Effector CD4-positive, alpha-beta T cell (primary cell): ENCODE measurements around the gene BFSP2.
"Not testable (repeated sequence)": the region's sequence is repeated elsewhere in the genome, so short reads cannot be mapped to it uniquely, and the experiment has no call there.

ENCODE experiments used
- DNase-seq: peaks from one replicate; pipeline ENCODE4 v3.0.0-alpha.2; 2020

Gene BFSP2

DNA sequence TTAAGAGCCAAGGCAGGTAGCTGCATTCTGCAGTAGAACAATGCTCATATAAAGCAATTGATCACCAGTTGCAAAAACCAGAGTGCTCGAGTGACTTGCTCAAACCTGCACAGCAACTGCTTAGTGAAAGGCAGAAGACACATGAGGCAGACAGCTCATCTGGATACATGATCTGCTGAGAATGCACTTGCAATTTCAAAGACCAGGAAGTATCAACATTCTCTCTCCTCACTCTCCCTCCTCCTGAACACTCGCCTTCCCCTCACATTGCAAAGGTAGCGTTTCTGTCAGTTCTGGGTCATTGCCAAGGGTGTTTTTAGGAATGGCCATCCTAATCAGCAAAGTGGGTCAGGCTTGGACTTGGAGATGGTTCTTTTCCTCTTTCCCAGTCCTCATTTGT is 61.0 kb downstream of the BFSP2 start:
- DNase-seq: no peak

DNA sequence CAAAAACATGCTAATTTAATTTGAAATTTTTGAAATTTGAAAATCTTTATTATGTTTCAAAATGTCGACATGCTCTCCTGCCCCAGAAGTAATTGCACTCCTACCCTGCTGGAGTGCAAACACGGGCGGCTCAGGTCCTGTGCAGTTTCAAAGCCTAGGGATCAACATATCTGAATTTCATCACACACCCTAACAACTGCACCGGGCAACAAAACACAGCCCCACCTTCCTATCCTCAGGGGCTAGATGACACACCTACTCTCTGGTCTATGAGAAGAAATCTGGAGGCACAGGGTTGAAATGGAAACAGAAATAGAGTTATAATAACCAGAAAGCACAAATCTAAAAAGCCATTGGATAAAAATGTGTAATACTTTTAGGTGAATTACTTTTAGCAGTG is 61.4 kb downstream of the BFSP2 start:
- no peak for DNase-seq

DNA sequence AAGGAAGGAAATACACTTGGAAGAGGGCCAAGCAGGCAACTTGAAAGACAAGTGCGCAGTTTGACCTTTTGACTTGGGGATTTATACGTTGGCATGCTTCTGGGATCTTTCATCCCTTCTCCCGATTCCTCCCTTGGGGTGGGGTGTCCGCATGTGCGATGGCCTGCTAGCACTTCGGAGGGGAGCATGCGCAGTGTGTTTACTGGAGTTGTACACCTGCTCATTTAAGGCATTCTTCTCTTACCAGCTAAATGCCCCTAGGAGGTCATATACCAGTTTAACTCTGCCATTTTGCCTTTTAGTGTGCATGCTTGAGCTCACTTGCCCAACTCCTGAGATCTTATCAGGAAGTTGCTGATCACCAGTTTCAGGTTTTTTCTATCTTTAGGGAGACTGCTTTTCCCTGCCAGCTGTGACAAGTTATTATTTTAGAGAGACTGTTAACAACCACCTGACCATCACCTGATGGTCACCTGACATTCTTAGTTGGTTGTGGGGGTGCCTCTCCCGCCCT is 63.5 kb downstream of the BFSP2 start:
- DNase-seq: no peak

DNA sequence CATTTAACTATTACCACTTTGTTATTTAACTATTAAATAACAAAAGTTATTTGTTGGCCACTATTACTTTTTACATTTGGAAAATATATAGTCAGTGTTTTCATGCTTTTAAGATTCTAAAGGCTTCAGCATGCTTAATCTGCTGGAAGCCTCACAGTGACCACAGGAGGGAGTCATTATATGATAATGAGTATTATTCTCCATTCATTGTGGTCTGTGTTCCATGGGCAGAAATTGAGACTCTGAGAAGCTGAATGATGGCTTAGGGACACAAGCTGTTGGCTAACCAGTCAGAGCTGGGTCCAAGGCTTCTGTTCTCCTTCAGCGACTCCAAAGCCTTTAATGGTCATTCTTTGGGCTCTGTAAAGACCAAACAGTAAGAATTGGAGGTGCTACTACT is 64.7 kb downstream of the BFSP2 start:
- DNase-seq: no peak

DNA sequence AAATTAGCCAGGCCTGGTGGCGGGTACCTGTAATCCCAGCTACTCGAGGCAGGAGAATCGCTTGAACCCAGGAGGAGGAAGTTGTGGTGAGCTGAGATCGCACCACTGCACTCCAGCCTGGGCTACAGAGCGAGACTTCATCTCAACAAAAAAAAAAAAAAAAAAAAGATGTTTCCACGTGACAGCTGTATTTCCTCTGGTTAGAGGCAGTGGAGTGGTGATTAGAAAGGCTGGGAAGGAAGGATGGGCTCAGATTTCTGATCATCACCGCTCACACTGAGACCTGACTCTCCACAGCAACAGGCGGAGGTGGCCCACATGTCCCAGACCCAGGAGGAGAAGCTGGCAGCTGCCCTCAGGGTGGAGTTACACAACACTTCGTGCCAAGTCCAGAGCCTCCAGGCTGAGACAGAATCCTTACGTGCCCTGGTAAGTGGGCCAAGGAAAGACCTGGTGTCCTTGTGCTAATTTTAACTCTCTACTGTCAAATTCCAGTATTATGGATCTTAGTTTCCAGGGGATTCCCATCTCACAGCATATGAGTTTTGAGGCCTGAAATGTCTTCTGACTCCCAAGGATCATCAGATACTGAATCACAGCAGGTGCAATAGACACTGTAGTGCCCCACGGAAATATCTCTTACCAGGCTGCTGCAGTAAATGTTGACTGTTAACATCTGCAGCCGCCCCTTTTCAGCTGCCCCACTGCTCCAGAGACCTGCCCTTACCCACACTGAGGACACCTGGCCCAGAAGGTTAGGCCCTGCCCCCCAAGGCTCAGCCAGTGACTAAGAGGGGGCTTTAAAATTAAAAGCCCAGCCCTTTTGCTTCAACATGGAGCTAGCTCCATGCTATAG is 66.9 kb downstream of the BFSP2 start:
- no peak for DNase-seq

DNA sequence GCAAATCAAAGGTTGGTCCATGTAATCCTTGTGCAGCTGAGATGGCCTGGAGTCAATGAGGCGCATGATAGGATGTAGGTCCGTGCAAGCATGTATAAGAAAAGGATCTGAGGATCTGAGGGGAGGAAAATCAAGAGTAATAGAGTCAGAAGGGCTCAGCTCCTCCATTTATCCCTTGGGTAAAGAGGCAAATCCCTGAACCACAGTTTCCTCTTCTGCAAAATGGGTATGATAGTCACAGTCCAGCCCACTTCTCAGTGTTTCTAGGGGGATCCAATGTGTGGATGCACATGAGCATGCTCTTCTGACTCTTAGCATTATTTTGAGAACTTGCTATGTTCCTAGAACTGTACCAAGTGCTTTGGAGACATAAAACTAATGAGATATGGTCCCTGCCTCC is 67.9 kb downstream of the BFSP2 start:
- DNase-seq: no peak

DNA sequence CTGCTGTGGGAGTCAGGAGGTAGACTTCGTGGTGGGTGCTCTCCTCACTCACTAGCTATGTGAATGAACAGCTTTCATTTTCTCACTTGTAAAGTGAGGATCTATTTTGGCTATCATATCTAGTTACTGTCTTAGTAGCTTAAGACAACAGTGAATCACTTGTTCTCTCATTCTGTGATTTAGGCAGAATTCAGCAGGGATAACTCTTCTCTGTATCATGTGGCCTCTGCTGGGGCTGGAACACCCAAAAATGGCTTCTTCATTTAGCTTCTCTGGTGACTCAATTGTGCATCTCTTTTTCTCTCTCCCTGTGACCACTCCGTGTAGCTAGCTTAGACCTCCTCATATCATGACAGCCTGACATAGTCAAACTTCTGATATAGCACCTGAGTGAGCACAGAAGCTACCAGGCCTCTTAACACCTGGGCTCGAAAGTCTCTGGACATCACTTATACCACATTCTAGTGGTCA is 68.4 kb downstream of the BFSP2 start:
- no peak for DNase-seq

DNA sequence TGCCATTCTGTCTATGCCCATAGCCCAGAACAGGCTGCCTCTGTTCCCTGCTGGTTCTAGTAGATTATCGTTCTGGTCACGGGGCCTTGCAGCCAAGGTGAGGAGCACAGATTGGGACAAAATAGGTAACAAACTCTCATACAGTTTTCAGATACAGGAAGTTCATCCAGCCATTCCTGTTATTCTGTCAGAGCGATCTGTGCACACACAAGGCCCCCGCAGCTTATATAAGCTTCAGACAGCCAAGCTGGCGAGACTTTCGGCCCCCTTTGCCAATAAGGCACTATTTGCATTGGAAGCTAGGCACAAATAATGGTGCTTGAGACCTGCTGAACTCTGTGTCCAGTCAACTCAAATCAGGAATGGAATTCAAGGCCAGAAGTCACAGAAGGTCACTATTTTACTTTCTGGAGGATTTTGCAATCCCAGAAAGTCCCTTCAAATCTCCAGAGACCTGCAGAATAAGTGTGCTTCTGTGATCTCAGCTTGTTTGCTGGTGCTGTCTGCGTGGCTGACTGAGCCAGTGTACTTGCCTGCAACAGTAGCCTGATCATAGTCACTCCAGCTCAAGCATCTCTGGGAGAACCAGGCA is 69.4 kb downstream of the BFSP2 start:
- DNase-seq: no peak

DNA sequence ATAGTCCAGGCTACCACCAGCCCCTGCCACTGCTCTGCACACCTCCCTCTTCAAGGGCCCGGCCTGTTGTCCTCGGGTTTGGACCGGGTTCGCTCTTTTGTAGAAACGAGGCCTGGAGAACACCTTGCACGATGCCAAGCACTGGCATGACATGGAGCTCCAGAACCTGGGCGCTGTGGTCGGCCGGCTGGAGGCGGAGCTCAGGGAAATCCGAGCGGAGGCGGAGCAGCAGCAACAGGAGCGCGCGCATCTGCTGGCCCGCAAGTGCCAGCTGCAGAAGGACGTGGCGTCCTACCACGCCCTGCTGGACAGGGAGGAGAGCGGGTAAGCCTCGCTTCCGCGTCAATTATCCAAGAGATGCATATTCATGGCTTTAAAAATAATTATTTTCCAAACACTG is 72.4 kb downstream of the BFSP2 start:
- DNase-seq: no peak

DNA sequence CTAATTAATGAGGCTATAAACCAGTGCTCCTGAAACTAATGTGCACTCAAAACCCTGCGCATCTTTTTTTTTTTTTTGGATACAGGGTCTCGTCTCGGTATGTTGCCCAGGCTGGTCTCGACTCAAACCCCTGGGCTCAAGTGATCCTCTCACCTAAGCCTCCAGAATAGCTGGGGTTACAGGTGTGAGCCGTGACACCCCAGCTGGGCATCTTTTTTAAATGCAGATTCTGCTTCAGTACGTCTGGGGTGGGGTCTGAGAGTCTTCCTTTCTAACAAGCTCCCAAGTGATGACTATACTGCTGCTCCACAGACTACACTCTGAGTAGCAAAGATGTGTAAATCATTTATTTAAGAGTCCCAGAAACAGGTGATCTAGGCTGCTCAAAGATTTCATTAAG is 73.0 kb downstream of the BFSP2 start:
- no peak for DNase-seq

DNA sequence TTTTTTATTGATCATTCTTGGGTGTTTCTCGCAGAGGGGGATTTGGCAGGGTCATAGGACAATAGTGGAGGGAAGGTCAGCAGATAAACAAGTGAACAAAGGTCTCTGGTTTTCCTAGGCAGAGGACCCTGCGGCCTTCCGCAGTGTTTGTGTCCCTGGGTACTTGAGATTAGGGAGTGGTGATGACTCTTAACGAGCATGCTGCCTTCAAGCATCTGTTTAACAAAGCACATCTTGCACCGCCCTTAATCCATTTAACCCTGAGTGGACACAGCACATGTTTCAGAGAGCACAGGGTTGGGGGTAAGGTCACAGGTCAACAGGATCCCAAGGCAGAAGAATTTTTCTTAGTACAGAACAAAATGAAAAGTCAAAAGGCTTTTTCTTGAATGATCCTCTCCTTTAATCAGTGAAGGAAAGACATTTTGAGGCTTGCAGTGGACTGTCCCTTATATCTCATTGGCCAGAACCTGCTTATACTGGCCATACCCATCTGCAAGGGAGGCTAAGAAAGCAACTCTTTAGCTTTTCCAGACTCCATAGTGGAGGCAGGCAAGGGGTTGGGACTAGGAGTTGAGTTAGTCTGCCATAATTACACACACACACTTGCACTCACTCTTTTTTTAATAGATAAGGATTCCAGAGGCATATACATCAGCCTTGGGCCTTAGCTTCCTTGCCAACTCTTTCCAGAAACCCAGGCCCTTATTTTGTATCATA is 73.8 kb downstream of the BFSP2 start:
- DNase-seq: not testable (repeated sequence)

DNA sequence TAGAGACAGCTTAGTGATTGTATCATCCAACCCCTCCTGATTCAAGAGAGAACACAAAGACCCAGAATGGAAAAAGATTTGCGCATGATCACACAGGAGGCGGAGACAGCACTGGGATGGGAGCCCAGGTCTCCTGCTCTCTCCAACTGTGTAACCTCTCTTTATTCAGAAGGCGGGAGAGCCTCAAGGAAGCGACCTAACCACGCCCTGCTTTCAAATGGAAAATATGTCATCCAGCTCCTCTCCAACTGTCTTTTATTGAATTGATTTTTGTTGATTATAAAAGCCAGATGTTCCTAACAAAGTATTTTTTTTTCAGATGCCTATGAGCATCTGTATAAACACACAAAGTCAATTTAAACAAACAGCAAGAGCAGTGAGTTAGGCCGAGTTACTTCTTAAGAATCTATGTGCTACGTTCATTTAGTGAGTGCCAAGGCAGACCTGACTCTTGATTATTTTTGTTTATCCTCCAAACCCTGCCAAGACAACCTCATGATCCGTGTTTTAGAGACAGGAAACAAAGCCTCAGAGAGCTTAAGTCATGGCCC is 74.5 kb downstream of the BFSP2 start:
- no peak for DNase-seq

DNA sequence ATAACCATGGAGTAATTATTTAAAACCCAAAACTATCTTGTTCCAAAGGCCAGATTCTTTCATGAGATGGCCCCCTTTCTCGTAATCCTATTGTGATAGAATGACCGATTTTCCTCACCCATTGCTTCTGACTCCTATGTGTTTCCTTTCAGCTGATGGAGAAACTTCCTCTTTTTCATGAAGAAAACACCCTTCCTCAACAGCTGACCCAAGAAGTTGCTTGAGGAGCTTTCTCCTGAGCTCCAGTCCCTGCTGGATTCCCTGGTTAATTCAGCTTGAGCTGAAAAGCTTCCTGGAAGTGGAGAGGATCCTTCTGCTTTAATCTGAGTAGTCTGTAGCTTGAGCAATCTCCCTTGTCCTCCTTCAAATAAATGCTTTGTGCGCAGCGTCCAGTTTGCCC is 75.0 kb downstream of the BFSP2 start:
- DNase-seq: no peak

DNA sequence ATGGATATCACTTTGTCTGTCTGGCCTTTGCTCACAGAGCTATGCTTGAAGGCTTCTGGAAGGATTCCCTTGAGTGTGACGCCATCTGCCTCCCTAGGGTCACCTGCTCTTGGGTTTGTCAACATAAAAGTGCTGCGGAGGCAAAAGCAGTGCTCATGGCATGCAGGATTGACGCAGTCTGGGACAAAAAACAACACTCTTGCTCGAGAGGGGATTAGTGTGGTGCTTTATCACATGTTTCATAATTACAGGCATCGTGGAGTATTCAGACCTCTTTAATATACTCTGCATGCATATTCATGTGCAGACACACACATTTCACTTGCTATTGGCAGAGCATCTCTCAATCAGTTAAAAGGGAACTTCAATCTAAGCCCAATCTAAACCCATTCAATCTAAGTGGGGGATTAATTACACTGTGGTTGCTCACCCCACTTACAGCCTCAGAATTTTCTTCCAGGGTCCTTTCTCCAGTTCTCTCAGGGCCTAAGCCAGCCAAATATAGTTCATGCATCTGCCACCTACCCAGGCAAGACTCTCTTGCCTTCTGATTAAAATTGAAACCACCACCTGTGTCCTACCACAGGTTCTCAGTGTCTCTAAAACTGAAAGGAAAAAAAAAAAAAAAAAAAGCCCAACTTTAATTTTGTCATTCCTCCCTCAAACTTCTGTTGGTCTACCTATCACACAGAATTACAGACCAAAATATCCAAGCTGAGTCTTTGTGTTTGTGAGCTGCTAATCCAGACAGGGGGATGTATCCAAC is 75.6 kb downstream of the BFSP2 start:
- DNase-seq: no peak

DNA sequence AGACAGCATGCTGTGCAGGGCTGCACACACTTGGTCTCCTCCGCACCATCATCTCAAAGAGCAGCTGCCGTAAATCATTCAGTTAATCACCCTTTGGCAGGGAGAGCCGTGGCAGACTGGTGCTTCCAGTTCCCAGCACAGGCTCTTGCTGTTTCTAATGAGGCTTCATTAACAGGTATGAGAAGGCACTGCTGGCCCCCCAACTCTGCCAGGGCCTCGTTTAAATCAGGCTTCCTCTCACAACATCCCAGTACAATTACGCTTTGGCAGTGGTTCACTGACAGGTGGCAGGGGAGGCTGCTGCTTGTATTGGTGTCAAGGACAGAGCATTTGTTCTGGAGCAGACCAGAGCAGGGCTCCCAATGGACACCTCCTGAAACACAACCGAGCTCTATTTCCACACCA is 77.1 kb downstream of the BFSP2 start:
- no peak for DNase-seq

DNA sequence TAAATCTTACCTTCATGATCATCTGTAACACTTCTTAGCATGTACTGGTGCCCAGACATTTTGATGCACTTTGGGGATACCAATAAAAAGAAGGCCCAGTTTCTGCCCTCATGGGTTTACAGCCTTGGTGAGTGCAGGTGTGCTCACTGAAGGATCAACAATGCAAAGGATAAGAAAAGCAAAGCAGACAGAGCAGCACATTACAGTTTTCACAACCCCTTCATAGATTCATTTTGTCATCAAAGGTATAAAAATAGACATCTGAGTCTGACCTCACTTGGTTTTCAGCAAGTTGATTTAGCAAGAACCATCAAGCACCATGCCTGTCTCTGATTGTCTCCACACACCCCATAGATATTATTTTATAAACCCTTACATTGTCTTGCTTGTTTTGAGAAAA is 77.6 kb downstream of the BFSP2 start:
- no peak for DNase-seq

DNA sequence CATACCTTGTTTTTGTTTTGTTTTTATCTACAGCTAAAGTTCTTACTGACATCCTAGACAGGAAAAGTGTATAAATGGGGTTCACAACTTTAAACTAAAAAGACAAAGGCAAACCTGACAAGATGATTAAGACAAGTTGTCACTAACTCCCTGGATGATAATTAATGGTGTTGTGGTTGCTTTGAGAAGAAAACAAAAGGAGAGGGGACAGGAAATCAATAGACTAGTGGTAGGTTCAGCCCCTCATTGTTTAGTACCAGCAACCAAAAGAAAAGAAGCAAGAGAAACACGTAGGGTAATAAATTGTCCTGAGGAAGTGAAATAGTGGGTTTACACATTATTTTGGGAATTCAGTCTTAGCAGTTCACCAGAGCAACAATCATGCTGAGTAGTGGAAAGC is 78.8 kb downstream of the BFSP2 start:
- DNase-seq: no peak

DNA sequence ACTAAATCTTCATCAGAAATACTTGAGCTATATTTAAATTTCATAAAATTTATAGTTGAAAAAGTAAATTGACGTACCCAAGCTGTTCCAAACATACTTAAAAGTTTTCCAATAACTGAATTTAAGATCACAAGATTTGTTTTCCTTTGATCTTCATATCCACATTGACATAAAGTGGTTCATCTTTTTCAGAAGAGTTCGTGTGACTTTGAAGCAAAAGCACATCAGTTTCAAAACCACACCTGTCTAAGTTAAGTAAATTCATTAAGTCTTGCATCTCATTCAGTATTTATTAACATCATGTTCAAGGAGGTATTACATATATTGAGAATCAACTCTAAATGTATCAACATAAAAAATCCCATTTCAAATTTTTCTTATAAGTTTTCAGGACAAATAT is 79.5 kb downstream of the BFSP2 start:
- no peak for DNase-seq

DNA sequence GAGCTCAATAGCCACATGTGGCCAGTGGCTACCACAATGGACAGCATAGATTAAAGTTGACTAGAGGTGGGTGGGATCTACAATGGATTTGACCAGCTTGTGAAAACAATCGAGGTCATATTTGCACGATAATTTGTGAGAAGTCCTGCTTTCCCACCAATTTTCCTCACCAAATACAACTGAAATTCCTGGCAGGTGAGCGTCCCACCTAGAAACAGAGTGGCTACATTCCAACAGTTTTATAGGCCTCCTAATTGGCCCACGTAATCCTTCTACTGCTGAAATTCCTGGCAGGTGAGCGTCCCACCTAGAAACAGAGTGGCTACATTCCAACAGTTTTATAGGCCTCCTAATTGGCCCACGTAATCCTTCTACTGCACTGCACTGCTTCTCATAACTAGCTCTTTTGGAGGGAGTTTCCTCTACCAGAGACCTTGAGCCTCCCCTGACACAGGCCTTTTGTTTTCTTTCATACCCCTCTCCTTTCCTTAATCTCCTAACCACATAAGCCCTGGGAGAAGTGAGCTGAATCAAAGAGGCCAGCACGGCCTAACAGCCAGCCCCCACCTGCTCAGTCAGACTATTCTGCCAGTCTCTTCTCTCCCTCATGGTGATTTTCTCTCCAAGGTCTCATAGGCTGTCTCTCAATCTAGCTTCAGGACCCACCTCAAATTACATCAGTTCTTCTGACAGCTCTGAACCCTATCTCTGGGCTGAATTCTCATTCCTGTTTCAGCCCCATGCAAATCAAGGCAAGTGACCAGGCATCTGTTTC is 80.2 kb downstream of the BFSP2 start:
- DNase-seq: no peak

DNA sequence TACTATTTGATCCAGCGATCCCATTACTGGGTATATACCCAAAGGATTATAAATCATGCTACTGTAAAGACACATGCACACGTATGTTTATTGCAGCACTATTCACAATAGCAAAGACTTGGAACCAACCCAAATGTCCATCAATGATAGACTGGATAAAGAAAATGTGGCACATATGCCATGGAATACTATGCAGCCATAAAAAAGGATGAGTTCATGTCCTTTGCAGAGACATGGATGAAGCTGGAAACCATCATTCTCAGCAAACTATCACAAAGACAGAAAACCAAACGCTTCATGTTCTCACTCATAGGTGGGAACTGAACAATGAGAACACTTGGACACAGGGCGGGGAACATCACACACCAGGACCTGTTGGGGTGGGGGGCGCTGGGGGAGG is 82.6 kb downstream of the BFSP2 start:
- not testable (repeated sequence) for DNase-seq

DNA sequence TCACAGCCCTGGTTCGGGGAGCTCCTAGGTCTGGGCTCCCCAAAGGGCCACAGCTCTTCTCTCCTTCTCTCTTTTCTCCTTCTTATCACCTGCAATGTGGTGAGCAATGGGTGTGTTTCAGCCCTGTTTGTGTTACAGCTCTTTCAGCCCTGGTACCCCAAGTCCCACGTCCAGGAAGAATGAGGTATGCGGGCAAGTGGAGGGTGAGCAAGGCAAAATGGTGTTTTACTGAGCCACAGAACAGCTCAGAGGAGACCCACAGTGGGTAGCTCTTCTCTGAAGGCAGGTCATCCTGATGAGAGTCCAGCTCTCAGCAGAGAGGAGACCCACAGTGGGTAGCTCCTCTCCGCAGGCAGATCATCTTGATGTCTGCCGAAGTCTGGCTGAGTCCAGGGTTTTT is 86.8 kb downstream of the BFSP2 start:
- no peak for DNase-seq

DNA sequence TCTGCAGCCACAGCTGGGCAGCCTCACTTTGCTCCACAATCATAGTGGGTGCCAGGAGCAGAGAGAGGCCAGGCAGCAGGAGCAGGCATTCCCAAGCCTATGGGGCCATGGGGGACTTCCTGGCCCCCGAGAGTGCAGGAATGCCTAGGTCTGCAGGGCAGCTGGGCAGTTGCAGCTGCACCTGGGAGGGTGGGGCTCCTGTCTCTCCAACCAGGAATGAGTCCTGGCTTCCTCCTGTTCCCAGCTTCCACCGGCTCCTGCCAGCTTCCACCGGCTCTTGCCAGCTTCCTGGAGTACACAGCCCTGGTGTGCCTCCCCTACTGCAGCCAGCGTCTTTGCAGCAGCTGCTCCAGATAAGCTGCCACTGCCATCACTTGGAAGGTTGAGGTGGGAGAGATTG is 87.3 kb downstream of the BFSP2 start:
- no peak for DNase-seq
